HG03342 (cell line): ENCODE results near the gene NFILZ.
"Not testable (repeated sequence)": the region's sequence is repeated elsewhere in the genome, so short reads cannot be mapped to it uniquely, and the experiment has no call there.

ENCODE experiments used
- ATAC-seq: cut with Tn5 transposase; IDR thresholded peaks from one replicate; pipeline ENCODE4 v1.9.1; 2021; ENCODE audit warnings: mild to moderate bottlenecking, moderate library complexity; ENCODE audit not compliant: unreplicated experiment

NFILZ gene

DNA sequence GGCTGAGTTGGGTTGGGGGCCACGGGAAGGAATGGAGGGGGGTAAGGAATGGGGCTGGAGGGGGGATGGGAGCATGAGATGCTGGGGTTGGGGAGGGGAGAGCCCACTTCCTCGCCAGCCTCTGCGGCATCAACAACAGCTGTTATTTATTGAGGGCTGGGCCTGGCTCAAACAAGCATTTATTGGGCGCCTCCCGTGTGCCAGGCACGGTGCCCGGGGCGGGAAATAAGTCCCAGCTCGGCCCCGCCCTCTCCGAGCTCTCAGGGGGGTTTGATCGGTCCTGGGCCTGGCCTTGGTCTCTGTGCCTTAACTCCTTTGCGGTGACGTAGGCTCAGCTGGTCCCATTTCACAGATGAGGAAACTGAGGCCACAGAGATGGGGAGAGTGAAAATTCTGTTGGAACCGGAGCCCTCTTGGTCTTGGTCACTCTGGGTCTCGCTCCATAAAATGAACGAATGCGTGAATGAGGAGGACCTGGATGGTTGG is 19.0 kb upstream of the NFILZ start:
- no peak for ATAC-seq

DNA sequence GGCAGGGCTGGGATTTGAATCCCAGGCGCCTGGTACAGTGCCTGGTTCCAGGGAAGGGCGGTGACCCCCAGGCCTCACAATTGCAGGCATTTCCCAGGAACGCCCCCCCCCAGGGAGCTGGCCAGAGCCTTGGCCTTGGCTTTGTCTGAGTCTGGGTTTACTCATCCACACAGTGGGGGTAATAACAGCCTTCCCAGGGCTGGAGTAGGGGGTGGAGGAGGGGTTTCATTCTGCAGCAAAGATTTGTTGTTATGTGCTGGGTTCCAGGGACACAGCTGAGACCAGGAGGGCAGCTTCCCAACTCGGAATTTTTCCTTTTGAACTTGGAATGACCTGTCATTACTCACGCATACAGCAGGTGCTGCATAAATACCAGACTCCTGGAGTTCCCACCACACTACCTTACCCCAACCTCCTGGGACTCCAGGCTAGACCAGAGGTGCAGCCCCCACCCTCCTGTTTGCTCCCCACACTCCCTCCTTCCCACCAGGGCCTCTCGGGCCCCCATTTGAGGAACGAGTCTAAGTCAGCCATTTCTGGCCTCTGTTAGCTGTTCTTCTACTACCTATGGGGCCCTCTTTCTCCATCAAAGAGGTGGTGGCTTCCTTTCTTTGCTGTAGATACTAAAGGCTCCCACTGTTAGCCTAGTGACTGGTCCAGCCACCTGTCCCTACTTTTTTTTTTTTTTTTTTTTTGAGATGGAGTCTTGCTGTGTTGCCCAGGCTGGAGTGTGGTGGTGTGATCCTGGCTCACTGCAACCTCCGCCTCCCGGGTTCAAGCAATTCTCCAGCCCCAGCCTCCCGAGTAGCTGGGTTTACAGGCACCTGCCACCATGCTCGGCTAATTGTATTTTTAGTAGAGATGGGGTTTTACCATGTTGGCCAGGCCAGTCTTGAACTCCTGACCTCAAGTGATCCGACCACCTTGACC is 18.3 kb upstream of the NFILZ start:
- ATAC-seq = no peak

DNA sequence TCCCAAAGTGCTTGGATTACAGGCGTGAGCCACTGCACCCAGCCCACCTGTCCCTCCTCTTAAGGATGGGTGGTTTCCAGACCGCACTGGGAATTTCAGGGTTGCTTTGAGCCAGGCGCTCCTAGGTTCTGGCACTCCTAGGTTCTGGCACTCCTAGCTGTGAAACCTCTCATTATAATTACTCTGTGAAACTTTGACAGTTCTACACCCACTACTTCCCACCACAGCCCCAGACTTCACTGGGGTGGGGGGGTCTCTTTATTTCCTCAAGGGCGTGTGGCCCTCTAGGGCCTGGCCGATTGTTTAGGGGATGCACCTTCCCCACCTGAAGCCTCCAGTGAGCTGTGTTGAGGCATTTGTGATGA is 17.6 kb upstream of the NFILZ start:
- no peak for ATAC-seq

DNA sequence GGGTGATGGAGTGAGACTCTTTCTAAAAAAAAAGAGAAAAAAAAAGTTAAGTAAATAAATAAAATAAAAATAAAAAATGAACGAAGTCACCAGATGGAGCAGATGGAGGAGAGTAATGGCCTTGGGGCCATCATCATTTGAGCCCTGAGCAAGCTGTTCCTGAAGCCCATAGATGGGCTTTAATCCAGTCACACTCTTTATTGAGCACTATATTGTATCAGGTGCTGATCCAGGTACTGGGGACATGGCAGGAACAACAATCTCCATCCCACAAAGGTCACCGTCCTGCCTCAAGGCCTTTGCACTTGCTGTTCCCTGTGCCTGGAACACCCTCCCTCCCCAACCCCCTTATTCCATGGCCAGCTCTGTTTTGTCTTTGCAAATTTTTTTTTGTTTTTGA is 16.0 kb upstream of the NFILZ start:
- ATAC-seq = no peak

DNA sequence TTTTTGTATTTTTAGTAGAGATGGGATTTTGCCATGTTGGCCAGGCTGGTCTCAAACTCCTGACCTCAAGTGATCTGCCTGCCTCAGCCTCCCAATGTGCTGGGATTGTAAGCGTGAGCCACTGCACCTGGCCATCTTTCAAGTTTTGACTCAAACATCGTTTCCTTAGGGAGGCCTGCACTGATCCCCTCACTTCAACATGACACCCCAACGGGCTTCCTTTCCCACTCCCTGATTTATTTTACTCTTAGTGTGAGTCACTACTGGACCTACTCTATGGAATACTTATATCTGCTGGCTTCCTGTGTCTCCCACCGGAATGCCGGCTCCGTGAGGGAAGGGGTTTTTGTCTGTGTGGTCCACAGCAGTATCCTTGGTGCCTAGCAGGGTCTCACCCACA is 15.4 kb upstream of the NFILZ start:
- no peak for ATAC-seq

DNA sequence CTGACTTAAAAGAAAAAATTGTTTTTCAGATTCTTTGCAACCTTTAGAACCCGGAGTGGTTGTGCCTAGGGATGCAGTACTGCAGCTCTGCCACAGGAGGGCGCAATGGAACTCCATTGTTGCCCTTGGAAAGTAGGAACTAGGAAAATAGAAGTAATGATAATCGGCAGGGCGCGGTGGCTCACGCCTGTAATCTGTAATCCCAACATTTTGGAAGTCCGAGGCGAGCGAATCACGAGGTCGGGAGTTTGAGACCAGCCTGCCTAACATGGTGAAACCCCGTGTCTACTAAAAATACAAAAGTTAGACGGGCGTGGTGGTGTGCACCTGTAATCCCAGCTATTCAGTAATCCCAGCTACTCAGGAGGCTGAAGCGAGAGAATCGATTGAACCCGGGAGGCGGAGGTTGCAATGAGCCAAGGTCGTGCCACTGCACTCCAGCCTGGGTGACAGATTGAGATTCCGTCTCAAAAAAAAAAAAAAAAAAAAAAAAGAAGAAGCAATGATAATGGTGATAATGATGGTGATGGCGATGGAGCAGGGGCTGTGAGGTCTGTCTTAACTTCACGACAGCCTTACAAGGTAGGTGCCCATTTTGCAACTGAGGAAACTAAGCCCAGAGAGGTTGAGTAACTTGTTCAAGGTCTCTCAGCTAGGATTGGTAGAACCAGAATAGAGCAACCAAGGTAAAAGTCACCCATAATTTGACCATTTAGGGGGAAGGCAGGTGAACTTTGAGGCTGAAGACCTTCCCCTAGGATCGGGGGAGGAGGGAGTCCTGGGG is 14.4 kb upstream of the NFILZ start:
- no peak for ATAC-seq

DNA sequence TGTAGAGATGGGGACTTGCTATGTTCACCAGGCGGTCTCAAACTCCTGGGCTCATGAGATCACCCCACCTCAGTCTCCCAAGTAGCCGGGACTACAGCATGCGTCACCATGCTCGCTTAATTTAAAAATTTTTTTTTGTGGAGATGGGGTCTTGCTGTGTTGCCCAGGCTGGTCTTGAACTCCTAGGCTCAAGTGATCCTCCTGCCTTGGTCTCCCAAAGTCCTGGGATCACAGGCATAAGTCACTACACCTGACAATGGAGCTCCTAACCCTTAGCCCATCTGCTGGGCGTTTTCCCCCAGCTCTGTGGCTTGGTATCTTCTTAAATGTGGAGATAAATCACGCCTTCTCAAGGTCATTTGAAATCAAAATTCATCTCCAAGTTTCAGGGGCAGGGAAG is 13.6 kb upstream of the NFILZ start:
- no peak for ATAC-seq

DNA sequence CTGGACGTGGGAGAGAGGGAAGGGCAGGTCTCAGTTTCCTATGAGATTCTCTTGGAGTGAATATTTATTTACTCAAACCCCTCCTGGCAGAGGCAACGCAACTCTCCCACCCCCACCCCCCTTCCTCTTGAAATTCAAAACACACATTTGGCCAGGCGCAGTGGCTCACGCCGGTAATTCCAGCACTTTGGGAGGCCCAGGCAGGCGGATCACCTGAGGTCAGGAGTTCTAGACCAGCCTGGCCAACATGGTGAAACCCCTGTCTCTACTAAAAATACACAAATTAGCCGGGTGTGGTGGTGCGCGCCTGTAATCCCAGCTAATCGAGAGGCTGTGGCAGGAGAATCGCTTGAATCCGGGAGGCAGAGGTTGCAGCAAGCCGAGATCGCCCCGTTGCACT is 13.1 kb upstream of the NFILZ start:
- ATAC-seq = not testable (repeated sequence)

DNA sequence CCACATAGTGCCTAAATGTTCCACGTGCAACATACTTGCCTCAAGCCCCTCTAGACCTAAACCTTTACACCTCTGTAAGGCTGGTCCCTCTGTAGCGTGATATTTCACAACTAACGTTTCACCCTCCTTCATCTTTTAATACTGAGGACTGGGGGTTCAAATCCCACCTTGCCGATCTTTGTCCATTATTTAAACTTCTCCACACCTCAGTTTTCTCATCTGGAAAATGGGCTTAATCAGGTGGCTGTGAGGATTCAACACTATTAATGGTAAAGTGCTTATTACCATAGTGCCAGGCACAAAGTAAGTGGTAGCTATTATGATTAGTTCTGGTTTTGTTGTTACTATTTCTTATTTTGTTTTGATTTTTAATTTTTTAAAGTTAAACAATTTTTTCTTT is 12.4 kb upstream of the NFILZ start:
- no peak for ATAC-seq

DNA sequence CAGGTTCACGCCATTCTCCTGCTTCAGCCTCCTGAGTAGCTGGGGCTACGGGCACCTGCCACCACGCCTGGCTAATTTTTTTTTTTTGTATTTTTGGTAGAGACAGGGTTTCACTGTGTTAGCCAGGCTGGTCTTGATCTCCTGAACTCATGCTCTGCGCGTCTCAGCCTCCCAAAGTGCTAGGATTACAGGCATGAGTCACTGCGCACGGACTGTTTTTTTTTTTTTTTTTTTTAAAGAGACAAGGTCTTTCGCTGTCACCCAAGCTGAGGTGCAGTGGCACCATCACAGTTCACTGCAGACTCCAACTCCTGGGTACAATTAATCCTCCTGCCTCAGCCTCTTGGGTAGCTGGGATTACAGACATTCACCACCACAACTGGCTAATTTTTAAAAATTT is 11.7 kb upstream of the NFILZ start:
- no peak for ATAC-seq

DNA sequence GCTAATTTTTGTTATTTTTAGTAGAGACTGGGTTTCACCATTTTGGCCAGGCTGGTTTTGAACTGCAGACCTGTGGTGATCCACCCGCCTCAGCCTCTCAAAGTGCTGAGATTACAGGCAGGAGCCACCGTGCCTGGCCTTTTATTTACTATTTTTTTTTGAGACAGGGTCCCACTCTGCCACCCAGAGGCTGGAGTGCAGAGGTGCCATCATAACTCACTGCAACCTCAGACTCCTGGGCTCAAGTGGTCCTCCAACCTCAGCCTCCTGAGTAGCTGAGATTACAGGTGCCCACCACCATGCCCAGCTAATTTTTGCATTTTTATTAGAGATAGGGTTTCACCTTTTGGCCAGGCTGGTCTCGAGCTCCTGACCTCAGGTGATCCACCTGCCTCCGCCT is 7.5 kb upstream of the NFILZ start:
- ATAC-seq = not testable (repeated sequence)

DNA sequence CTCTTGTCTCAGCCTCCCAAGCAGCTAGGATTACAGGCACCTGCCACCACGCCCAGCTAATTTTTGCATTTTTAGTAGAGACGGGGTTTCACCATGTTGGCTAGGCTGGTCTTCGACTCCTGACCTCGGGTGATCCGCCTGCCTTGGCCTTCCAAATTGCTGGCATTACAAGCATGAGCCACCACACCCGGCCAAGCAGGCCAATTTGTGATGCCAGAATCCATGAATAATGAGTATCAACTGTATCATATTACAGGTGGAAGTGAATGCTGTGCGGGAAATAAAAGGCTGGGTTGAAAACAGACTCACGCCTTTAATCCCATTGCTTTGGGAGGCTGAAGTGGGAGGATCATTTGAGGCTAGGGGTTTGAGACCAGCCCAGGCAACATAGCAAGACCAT is 3.6 kb upstream of the NFILZ start:
- ATAC-seq = no peak

DNA sequence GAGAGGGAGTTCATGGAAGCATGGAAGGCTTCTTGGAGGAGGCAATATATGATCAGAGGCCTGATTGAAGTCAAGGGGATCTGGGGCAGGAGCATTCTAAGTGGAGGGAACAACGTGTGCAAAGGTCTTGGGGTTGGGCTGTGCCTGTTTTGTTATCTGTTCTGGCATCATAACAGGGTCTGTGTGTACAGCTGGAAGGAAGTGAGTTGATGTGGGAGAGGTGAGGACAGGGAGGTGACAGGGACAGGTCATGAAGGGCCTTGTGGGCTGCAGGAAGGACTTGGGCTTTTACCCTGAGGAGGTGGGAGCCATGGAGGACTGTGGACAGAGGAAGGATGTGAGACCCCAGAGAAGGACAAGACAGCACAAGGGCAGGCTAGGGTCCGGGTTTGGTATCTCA is 1.2 kb upstream of the NFILZ start:
- ATAC-seq = no peak

DNA sequence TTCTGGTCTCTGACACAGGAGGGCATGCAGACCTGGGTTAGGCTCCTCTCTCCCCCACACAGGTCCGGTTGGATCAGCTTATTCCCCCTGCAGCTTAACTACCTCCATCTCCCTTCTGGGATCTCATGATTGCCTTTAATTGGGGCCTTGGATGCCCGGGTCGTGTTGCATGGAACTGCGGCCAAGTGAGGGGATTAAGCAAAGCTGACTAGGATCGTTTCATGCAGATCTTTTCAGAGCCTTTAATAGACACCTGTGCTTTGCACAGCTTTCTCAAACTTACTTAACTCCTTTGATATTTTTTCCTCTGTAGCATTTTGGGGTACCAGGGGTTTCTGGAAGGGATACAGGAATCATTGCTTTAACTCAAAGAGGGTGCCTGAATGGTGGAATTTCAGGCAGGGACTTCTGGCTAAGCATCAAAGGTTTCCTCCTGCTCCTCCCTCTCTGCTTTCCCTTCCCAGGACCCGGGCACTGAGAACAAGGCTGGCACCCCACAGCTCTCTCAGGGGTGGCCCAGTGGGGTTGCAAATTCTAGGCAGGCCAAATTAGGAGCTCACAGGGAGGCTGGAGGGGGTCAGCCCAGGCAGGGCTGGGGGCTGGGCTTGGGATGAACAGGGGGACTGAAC is 477 bp downstream of the NFILZ start:
- ATAC-seq = no peak

DNA sequence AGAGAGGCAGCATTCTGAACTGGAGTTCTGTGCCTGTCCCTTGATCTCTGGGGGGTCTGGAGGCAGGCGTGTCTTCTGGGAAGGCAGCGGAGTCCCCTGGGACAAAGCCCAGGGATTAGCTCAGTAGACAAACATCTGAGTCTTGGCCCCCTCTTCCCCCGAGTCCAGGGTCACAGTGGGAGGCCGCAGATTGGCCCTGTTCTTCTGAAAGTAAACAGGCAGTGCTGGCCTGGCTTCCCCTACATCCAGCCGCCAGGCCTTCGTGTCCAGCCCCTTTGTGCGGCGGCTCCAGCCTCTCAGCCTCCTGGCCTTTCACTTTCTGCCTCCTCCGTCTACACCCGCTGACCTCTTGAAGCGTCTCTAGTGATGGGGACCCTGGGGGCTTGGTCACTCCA is 989 bp downstream of the NFILZ start:
- ATAC-seq = no peak

DNA sequence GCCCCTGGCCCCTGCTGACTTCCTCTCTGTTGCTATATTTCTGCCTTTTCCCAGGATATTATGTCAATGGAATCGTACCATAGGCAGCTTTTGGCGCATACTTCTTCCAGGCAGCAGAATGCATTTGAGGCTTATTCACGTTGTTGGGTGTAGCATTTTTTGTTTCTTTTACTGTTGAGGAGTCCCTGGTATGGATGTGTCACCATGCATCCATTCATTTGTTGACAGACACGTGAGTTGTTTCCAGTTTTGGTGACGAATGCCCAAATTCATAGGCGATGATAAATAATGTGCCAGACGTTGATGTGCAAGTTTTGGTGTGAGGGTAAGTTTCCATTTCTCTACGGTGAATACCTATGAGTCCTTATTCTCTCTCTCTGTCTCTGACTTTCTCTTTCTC is 5.0 kb downstream of the NFILZ start:
- no peak for ATAC-seq

DNA sequence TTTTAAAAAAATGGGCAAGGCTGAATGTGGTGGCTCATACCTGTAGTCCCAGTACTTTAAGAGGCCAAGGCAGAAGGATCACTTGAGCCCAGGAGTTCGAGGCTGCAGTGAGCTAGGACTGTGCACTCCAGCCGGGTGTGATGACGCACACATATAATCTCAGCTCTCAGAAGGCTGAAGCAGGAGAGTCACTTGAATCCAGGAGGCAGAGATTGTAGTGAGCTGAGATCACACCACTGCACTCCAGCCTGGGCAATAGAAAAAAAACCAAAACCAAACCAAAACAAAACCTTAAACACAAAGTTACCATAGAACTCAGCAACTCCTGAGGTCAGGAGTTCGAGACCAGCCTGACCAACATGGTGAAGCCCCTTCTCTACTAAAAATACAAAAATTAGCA is 6.6 kb downstream of the NFILZ start:
- not testable (repeated sequence) for ATAC-seq

DNA sequence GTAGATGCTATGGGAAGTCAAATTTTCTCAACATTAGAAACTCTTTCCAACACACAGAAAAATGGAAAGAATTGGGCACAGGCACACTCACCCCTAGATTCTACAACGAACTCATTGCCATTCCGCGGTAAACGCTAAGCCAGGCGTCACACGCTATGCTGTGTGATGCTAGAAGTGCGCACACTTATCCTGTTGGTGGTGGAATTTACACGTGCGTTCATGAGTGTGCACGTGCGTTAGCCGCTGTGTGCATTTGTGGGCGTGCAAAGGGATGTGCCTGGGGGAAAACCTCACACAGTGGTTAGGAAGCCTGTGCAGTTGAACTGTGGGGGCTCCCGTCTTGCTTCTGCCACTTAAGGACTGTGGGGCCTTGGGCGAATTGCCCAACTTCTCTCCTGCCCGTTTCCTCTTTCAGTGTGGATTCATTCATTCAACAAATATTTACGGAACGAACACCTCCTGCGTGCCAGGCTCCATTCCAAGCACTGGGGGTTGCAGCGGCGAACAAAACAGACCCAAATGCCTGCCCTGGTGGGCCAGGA is 7.7 kb downstream of the NFILZ start:
- ATAC-seq = no peak

DNA sequence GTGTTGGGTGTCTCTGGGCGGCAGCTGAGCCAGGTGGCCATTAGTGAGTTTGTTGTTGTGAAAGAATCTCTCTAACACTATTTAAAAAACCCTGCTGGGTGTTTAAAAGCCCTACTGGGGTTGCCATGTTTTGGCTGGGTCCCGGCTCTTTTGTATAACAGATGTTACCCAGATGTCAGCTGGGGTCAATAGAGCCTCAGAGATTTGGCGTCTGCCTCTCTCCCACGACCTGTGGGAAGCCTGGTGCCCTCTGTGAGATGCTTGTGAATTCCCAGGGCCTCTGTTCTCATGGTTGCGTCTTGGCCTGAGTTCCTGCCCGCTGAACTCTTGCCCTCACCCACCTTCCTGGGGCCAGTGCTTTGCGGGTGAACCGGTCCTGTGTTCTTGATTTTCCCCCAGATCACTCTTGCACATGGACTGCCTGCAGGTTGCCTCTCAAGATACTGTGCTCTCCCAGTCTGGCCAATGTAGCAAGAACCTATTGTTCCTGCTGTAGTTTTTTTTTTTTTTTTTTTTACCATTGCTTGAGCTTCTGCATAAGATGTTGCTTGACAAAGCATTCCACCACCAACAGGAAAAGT is 9.5 kb downstream of the NFILZ start:
- no peak for ATAC-seq

DNA sequence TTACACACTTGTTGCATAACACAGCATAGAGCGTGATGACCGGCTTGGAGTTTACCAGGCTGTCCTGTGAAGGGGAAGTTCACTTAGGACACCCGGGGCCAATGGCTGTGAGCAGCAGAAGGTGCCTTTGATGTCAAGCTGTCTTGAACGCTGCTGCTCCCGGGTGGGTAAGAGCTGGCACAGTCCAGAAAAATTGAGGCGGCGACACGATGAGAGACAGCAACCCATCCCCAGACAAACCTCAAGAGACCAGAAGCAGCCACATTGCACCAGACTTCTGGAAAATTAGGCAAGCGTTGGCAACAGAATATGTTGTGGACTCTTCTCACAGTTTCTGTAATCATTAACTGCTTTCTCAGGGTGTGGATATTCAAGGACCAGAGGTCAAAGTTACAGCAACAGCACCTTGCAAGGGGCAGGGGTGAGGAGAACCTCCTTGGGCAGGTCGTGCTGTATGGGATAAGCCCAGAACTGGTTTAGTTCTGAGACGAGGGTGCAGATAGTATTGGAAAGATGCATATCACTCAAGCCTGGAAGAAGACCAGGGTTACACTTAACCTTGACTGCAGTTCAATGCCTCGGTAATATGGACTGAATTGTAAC is 10.1 kb downstream of the NFILZ start:
- no peak for ATAC-seq
